ENCODE results near the gene SNCAIP.

- TF ChIP-seq CTCF (IDR thresholded peaks at IDR 0.05; ENCODE audit: low read length) (no peak), EZH2 (IDR thresholded peaks at IDR 0.05; ENCODE audit: borderline replicate concordance, low read length) (no peak)
These were observed 38.3 kb upstream of the SNCAIP start for GRCh38 chr5:122273696-122274095.

Data from OCI-LY1 (cell line).